GM12873 (cell line): ENCODE data around the gene TRAPPC10.

ENCODE experiments used
- TF ChIP-seq, protein P1 (sequence below): IDR thresholded peaks from 2 replicates; pipeline ENCODE4 v1.5.1; 2012; ENCODE audit warnings: low read depth, mild to moderate bottlenecking, moderate library complexity, low read length, control low read depth; ENCODE audit not compliant: insufficient read depth; ENCODE audit errors: missing control alignments

Gene TRAPPC10

DNA sequence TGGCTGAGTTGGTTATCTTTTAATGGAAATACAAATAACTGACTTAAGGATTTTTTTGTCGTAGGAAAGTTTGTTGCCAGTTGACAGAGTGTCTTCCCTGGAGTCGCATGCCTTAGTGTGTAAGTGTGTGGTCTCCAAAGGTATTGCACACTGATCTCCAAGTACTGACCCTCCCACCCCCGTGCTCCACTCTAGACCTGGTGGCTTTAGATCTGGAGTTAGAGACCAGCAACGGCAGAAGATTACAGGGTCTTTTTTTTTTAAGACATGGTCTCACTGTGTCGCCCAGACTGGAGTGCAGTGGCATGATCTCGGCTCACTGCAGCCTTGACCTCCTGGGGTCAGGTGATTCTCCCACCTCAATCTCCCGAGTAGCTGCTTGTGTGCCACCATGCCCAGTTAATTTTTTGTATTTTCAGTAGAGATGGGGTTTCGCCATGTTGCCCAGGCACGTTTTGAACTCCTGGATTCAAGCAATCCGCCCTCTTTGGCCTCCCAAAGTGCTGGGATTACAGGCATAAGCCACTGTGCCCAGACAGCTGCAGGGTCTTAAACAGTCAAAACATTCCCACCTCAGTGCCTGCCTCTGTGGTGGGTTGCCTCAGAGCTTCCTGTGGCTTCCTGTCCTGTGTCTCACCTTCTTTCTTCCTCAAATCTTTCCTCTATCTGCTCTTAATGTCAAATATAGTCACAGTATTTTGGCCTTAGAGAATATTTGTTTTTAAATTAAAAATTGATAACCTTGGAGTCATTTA lies 6.9 kb downstream of the TRAPPC10 start:
- TF ChIP-seq, protein P1, sequence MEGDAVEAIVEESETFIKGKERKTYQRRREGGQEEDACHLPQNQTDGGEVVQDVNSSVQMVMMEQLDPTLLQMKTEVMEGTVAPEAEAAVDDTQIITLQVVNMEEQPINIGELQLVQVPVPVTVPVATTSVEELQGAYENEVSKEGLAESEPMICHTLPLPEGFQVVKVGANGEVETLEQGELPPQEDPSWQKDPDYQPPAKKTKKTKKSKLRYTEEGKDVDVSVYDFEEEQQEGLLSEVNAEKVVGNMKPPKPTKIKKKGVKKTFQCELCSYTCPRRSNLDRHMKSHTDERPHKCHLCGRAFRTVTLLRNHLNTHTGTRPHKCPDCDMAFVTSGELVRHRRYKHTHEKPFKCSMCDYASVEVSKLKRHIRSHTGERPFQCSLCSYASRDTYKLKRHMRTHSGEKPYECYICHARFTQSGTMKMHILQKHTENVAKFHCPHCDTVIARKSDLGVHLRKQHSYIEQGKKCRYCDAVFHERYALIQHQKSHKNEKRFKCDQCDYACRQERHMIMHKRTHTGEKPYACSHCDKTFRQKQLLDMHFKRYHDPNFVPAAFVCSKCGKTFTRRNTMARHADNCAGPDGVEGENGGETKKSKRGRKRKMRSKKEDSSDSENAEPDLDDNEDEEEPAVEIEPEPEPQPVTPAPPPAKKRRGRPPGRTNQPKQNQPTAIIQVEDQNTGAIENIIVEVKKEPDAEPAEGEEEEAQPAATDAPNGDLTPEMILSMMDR: no peak

DNA sequence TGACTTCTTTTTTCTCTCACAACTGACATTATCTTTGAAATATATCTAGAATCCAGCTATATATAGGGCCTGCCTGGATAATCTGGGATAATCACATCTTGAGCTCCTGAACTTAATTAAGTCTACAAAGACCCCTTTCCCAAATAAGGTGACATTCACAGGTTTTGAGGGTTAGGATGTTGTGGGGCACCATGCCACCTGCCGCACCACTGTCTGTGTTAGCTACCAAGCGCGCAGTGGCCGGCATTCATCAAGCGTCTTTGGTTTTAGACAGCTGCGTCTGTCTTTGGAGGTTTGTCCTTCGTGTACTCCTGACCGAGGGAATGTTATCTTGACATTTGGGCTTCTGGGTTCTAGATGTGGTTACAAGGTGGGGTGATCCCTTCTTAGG lies 7.5 kb downstream of the TRAPPC10 start:
- TF ChIP-seq, protein P1: no peak

DNA sequence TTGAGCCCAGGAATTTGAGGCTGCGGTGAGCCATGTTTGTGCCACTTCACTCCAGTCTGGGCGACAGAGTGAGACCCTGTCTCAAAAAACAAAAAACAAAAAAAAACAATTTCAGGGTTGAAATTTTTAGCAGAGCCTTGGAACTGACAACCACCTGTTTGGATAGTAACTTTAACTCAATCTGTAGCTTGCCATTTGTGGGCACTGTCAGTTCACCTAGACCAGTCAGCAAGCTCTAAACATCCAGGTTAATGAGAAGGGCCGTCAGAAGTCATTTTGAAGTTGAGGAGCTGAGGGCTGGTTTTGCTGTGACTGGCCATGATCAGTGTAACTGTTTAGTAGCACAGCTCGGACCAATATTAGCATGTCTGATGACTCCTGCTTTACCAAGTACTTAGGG lies 8.4 kb downstream of the TRAPPC10 start:
- TF ChIP-seq, protein P1: no peak

DNA sequence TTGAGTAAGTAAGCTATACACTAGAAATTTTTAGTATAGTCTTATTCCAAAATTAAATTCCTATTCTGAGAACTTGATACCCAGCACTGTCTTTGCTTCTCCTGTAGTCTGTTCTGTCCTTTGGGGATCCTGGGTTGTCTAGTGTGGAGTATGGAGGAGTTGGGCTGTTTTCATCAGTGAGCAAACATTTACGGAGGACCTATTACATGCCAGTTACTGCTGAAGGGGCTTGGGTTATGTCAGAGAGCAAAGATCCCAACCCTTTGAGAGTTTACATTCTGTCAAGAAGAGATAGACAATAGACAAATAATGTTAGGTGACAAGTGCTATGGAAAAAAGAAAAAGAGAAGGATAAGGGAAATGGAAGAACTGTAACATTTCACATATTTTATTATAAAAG lies 9.0 kb downstream of the TRAPPC10 start:
- TF ChIP-seq, protein P1: no peak

DNA sequence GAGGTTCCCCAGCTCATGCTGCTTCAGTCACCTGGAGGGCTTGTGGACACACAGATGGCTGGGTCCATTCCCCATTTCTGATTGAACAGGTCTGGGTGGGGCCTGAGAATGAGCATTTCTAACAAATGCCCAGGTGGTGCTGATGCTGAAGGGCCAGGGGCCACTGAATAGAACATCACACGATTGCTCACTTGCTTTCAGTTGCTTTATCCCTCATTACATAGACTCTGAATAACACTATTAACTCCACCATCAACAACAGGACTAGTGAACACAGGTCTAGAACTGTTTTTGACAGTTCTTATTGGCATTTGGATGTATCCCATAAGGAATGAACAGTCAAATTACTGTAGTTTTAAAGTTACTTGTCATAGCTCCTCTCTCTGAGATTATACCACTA lies 12.1 kb downstream of the TRAPPC10 start:
- TF ChIP-seq, protein P1: no peak

DNA sequence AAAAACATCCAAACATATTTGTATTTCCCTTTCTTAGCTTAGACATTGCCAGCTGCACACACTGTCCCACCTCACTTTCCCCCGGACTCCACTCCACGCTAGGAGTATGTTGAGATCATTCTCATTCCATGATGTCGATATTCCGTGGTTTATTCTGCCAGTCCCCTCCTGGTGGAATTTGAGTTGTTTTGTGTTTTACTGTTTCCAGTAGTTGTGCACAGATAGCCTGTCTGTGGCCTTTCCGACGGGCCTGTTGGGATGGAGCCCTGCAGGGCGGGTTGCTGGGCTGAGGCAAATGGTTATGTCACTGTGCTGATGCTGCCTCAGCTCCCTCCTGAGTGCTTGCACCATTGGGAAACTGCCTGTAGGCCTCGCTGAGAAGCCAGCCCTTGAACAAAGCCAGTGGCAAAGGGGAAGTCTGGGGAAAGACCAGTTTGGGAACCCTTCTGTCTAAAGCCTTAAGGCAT lies 12.8 kb downstream of the TRAPPC10 start:
- TF ChIP-seq, protein P1: no peak

DNA sequence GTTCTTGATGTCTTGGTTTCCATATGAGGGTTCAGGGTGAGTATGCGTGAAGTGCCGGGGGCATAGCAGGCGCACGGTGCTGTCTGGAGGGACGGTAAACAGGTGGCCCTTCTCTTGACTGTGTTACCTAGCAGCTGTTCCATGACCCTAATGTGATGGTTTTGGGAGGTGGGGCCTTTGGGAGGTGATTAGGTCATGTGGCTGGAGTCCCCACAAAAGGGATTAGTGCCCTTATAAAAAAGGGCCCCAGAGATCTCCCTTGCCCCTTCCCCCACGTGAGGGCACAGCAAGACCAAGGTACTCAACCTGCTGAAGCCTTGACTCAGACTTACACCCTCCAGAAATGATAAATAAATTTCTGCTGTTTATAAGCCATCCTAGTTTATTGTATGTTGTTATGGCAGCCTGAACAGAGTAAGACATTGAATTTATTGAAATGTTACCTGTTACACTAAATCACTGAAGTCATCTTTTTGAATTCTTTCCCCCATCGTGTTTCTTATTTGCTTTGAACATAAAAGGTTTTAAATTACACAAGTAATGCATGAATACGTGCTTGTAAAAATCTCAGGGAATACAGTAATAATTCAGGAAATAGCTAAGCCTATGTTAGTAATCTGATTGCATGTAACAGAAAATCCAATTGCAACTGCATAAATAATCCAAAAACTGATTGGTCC lies 15.6 kb downstream of the TRAPPC10 start:
- TF ChIP-seq, protein P1: no peak
